IPS-18a (cell line): ENCODE measurements around the gene MTA1.

Experiments
- H3K27ac ChIP-seq: one replicate; pipeline ENCODE4 v1.5.1; 2013; ENCODE audit warnings: low read length
- H3K27me3 ChIP-seq: one replicate; pipeline ENCODE4 v1.6.1; 2013; ENCODE audit warnings: mild to moderate bottlenecking, low read length; ENCODE audit not compliant: control insufficient read depth, insufficient read depth
- H3K36me3 ChIP-seq: one replicate; pipeline ENCODE4 v1.6.1; 2013; ENCODE audit warnings: low read depth, low read length; ENCODE audit not compliant: control insufficient read depth
- H3K4me1 ChIP-seq: one replicate; pipeline ENCODE4 v1.6.1; 2013; ENCODE audit warnings: low read depth, low read length; ENCODE audit not compliant: control insufficient read depth
- H3K4me3 ChIP-seq: one replicate; pipeline ENCODE4 v1.5.1; 2013; ENCODE audit warnings: low read length
- H3K9ac ChIP-seq: one replicate; pipeline ENCODE4 v1.6.1; 2013; ENCODE audit warnings: mild to moderate bottlenecking, low read length, moderate library complexity
- H3K9me3 ChIP-seq: one replicate; pipeline ENCODE4 v1.6.1; 2013; ENCODE audit warnings: low read depth, low read length; ENCODE audit not compliant: control insufficient read depth

The MTA1 gene

GRCh38 chr14:105436402-105436801 is 16.8 kb downstream of the MTA1 start:
- H3K27ac ChIP-seq, result no peak overlapping the region
- H3K4me3 ChIP-seq, result no peak overlapping the region
- no peaks in the 10 kb centered on the region for H3K9me3 ChIP-seq
- H3K9ac ChIP-seq, result no peak overlapping the region
- H3K4me1 ChIP-seq, result peaks cover 8% of the 10 kb centered on the region
- no peaks in the 10 kb centered on the region for H3K27me3 ChIP-seq
- H3K36me3 ChIP-seq, result no peaks in the 10 kb centered on the region

GRCh38 chr14:105436891-105437722 is 17.5 kb downstream of the MTA1 start:
- Histone ChIP-seq H3K9ac (no peak overlapping the region), H3K36me3 (peaks cover 5% of the 10 kb centered on the region), H3K4me1 (peaks cover 8% of the 10 kb centered on the region), H3K27ac (no peak overlapping the region), H3K4me3 (no peak overlapping the region), H3K27me3 (no peaks in the 10 kb centered on the region), H3K9me3 (no peaks in the 10 kb centered on the region)

GRCh38 chr14:105437723-105438500 is 18.3 kb downstream of the MTA1 start:
- H3K27ac ChIP-seq, result no peak overlapping the region
- H3K4me1 ChIP-seq, result peaks cover 5% of the 10 kb centered on the region
- no peaks in the 10 kb centered on the region for H3K9me3 ChIP-seq
- peaks cover 6% of the 10 kb centered on the region for H3K36me3 ChIP-seq
- H3K27me3 ChIP-seq, result no peaks in the 10 kb centered on the region
- H3K9ac ChIP-seq, result no peak overlapping the region
- no peak overlapping the region for H3K4me3 ChIP-seq

DNA sequence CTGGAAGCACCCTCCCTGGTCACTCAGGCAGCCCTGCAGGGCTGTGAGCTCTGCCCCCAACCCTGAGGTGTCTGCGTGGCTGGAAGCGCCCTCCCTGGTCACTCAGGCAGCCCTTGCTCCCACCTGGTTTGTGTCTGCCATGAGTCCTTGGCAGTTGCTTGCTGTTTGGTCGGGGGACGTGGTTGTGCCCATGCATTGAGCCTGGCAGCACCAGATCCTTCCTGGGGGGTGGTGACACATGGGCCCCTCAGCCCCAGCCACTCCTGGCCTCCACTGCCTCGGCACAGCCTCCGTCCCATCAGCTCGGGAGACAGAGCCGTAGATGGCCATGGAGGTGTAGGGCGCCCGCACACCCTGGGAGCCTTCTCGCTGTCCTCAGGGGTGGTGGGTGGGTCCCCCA is 19.6 kb downstream of the MTA1 start:
- Histone ChIP-seq H3K27ac (no peak overlapping the region), H3K9ac (no peak overlapping the region), H3K36me3 (peaks cover 11% of the 10 kb centered on the region), H3K9me3 (no peaks in the 10 kb centered on the region), H3K4me1 (no peaks in the 10 kb centered on the region), H3K27me3 (no peaks in the 10 kb centered on the region), H3K4me3 (no peak overlapping the region)

DNA sequence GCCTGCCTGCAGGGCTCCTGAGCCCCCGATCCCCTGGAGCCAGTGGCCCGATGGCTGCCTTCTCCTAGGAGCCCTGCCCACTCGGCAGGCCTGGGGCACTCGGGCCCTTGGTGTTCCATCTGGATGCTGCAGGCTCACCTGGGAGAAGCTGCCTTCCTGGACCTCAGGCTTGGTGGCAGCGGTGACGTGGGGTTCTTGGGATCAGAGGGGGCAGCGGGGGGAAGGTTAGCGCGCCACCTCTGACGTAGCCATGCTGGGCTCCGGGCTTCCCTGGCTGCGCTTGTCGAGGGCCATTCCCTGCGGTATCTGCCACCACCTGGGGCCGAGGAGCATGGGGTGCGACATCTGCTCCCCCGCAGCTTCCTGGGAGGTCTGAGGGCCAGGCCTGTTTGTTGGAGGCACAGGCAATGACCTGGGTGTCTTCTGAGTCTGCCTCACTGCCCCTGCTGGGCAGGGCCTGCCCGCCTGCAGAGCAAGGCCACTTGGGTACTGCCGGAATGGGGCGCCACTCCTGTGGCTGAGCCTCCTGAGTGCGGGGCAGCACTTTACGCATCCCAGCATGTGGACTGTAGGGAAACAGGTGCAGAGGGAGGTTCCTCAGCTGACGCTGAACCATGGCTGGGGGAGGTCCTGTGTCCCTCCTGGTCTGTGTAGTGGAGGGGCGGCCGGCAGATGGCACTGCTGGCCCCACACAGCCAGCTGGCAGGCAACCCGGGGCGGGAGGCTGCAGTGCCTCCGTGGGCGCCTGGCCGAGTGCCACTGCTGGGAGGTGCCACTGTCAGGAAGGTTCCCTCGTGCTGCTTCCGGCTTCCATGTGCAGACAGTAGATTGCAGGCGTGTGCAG is 20.3 kb downstream of the MTA1 start:
- no peak overlapping the region for H3K4me3 ChIP-seq
- peaks cover 11% of the 10 kb centered on the region for H3K36me3 ChIP-seq
- H3K4me1 ChIP-seq, result no peaks in the 10 kb centered on the region
- no peaks in the 10 kb centered on the region for H3K9me3 ChIP-seq
- no peak overlapping the region for H3K9ac ChIP-seq
- no peak overlapping the region for H3K27ac ChIP-seq
- H3K27me3 ChIP-seq, result no peaks in the 10 kb centered on the region

DNA sequence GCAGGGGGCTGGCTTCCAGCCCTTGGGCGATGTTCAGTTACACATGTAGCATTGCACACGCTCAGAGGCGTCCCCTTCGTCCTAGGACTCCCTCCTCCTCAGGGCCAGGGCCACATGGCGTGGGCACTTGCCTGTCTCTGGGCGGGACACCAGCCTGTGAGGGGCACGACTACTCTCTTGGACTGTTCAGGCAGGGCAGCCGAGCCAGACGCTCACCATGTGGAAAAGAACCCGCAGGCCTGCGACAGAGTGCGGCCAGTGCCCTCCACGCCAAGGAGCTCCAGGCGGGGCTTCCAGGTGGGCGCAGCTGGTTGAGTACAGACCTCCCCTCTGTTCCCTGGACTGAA is 20.9 kb downstream of the MTA1 start:
- Histone ChIP-seq H3K9me3 (no peaks in the 10 kb centered on the region), H3K4me1 (no peaks in the 10 kb centered on the region), H3K36me3 (peaks cover 11% of the 10 kb centered on the region), H3K27me3 (no peaks in the 10 kb centered on the region), H3K4me3 (no peak overlapping the region), H3K27ac (no peak overlapping the region), H3K9ac (no peak overlapping the region)

GRCh38 chr14:105440992-105441391 is 21.4 kb downstream of the MTA1 start:
- peaks cover 14% of the 10 kb centered on the region for H3K36me3 ChIP-seq
- H3K9me3 ChIP-seq, result no peaks in the 10 kb centered on the region
- no peaks in the 10 kb centered on the region for H3K27me3 ChIP-seq
- no peak overlapping the region for H3K9ac ChIP-seq
- no peak overlapping the region for H3K4me3 ChIP-seq
- H3K4me1 ChIP-seq, result no peaks in the 10 kb centered on the region
- no peak overlapping the region for H3K27ac ChIP-seq

DNA sequence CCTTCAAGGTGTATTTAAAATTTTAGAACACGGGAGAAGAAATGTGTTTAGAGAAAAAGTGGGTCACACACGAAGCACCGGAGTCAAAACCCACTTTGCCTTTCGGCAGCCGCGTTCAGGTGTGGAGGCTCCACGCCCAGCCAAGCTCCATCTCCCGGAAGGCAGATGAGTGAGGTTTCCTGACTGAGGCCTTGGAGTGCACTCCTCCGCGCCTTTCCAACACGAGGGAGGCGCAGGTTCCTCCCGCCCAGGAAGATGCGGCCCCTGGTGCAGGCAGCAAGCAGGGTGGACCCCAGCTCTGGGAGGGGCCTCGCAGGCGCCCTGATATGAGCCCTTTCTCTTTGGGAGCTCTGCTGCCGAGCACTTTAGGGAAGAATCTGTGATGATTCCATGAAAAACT is 22.5 kb downstream of the MTA1 start:
- H3K9ac ChIP-seq, result no peak overlapping the region
- H3K4me1 ChIP-seq, result no peaks in the 10 kb centered on the region
- H3K36me3 ChIP-seq, result peaks cover 14% of the 10 kb centered on the region
- no peak overlapping the region for H3K27ac ChIP-seq
- no peaks in the 10 kb centered on the region for H3K9me3 ChIP-seq
- no peaks in the 10 kb centered on the region for H3K27me3 ChIP-seq
- no peak overlapping the region for H3K4me3 ChIP-seq

DNA sequence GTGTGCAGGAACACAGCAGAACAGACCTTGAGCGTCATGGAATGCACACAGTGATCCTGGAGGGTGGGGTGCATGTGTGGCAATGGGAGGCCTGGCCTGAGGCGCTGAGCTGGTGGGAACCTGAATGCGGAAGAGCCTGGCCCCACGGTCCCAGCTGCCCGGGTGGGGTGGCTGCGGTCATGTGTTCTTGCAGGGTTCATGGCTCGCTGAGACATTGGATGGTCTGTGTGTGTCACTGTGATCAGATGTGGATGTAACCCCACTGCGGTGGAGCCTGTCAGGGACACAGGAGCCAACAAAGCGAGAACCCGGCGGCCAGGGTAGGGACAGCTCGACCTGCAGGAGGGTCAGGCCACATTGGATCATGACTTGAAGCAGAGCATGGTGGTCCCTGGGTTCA is 23.2 kb downstream of the MTA1 start:
- H3K4me1 ChIP-seq, result no peaks in the 10 kb centered on the region
- peaks cover 14% of the 10 kb centered on the region for H3K36me3 ChIP-seq
- no peak overlapping the region for H3K27ac ChIP-seq
- H3K9me3 ChIP-seq, result no peaks in the 10 kb centered on the region
- H3K4me3 ChIP-seq, result no peak overlapping the region
- no peaks in the 10 kb centered on the region for H3K27me3 ChIP-seq
- H3K9ac ChIP-seq, result no peak overlapping the region

- no peak overlapping the region for H3K4me3 ChIP-seq
- no peak overlapping the region for H3K9ac ChIP-seq
- H3K27me3 ChIP-seq, result no peaks in the 10 kb centered on the region
- no peaks in the 10 kb centered on the region for H3K9me3 ChIP-seq
- H3K27ac ChIP-seq, result no peak overlapping the region
- no peaks in the 10 kb centered on the region for H3K4me1 ChIP-seq
- H3K36me3 ChIP-seq, result peaks cover 17% of the 10 kb centered on the region
Observed at GRCh38 chr14:105444859-105445258, 25.2 kb downstream of the MTA1 start.

DNA sequence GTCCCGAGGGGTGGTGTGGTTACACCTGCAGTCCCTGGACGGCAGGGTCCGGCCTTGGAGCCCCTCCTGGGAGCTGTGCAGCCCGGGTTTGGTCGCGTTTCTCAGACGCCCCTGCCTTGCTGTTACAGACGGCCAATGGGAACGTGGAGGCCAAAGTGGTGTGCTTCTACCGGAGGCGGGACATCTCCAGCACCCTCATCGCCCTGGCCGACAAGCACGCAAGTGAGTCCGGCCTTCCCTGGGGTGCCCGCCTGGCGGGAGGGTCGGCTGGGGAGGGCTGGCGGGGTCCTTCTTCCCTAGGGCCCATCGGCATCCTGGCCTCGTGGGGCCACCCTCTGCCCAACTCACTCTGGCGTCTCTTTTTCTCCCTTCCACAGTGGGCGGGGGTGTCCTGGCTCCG is 25.7 kb downstream of the MTA1 start:
- H3K9me3 ChIP-seq, result no peaks in the 10 kb centered on the region
- no peaks in the 10 kb centered on the region for H3K27me3 ChIP-seq
- H3K4me1 ChIP-seq, result no peaks in the 10 kb centered on the region
- H3K9ac ChIP-seq, result no peak overlapping the region
- no peak overlapping the region for H3K4me3 ChIP-seq
- H3K27ac ChIP-seq, result no peak overlapping the region
- H3K36me3 ChIP-seq, result peaks cover 21% of the 10 kb centered on the region
